IPS-NIHi7 (cell line): Measurements from ENCODE around the gene SPRED2.
"Not testable (repeated sequence)": the region's sequence is repeated elsewhere in the genome, so short reads cannot be mapped to it uniquely, and the experiment has no call there.

Source experiments
- DNase-seq: peaks from one replicate; pipeline ENCODE4 v3.0.0; 2012; ENCODE audit warnings: mixed read lengths; ENCODE audit errors: extremely low spot score

The SPRED2 gene

GRCh38 chr2:65343386-65343785 is 89.0 kb downstream of the SPRED2 start:
- no peak for DNase-seq

GRCh38 chr2:65340898-65341681 is 91.3 kb downstream of the SPRED2 start:
- DNase-seq, result no peak

- DNase-seq, result no peak
Observed at GRCh38 chr2:65339648-65340047, 92.8 kb downstream of the SPRED2 start.

DNA sequence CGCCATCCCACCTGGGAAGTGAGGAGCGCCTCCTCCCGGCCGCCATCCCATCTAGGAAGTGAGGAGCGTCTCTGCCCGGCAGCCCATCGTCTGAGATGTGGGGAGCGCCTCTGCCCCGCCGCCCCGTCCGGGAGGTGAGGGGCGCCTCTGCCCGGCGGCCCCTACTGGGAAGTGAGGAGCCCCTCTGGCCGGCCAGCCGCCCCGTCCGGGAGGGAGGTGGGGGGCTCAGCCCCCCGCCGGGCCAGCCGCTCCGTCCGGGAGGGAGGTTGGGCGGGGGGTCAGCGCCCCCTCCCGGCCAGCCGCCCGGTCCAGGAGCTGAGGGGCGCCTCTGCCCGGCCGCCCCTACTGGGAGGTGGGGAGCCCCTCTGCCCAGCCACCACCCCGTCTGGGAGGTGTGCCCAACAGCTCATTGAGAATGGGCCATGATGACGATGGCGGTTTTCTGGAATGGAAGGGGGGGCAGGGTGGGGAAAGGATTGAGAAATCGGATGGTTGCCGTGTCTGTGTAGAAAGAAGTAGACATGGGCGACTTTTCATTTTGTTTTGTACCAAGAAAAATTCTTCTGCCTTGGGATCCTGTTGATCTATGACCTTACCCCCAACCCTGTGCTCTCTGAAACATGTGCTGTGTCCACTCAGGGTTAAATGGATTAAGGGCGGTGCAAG is 93.4 kb downstream of the SPRED2 start:
- not testable (repeated sequence) for DNase-seq

GRCh38 chr2:65337915-65338314 is 94.5 kb downstream of the SPRED2 start:
- not testable (repeated sequence) for DNase-seq

GRCh38 chr2:65334714-65335113 is 97.7 kb downstream of the SPRED2 start:
- no peak for DNase-seq

- peak; percentile 44 for DNase-seq
Observed at GRCh38 chr2:65331336-65332025, 100.9 kb downstream of the SPRED2 start.

DNA sequence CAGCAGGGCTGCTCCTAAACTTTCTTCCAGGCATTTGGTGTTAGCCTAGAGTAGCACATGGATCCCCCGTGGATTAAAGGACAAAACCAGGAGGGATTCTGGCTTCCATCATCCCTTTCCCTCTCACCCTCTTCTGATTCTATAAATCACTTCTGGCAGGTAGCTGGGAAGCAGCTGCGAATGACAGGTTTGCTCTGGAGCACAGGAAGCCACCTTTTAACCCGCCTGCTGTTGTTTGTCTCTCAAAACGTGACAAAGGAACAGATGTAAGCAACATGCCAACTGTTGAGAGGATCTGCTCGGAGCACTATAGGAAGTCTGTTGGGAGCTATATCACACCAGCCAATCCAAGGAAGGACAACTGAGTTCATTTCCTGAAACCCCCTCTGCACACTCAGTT is 102.9 kb downstream of the SPRED2 start:
- no peak for DNase-seq

DNA sequence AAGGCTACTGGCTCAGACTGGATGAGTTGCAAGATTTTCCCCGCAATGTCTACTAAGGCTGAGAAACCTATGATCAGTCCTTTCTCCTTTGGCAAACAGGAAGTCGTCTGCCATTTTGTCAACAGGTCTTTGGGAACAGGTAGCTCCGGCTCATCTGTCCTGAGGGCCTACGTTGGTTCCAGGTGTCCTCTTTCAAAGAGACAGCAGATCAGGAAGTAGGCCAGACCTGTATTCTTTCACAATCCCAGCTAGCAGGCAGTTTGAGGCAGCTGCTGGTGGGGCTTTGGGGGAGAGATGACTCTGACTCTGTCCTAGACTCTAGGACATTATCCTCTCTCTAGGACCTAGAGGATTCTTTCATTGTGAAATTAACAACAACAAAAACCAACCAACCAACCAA is 106.1 kb downstream of the SPRED2 start:
- DNase-seq, result no peak

DNA sequence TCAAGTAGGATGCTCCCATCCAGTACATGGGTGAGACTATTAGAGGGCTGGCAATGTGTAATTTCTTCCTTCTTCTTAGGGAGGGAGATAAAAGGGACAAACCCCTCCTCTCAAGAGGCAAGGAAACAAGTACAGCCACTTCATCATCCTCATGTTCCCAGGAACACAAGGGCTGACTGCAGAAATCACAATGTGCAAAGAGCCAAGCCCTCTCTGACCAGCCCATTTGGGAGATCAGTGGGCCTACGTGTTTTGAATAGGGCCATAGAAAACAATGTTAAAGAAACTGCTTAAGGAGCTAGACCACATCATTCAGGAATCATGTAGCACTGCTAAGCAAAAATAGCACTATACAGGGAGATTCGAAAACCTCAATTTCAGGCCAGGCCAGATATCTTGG is 107.3 kb downstream of the SPRED2 start:
- DNase-seq, result no peak

DNA sequence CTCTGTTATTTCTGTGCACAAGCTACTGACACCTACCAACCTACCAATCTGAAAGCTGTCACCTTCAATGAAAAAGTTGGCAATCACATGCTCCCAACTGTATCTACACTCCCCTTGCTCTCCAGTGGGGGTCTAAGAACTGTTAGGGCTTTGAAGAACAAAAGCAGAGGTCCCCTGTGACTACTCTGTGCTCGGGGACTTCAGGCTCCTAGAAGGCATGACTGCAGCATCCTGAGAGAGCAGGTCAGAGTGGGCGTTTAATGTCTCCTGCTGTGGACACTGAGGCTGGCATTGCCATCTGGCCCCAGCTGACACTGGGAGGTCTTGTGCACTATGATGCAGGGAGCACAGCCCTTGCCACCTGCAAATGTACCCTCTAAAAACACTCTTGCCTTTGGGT is 111.5 kb downstream of the SPRED2 start:
- DNase-seq, result no peak

DNA sequence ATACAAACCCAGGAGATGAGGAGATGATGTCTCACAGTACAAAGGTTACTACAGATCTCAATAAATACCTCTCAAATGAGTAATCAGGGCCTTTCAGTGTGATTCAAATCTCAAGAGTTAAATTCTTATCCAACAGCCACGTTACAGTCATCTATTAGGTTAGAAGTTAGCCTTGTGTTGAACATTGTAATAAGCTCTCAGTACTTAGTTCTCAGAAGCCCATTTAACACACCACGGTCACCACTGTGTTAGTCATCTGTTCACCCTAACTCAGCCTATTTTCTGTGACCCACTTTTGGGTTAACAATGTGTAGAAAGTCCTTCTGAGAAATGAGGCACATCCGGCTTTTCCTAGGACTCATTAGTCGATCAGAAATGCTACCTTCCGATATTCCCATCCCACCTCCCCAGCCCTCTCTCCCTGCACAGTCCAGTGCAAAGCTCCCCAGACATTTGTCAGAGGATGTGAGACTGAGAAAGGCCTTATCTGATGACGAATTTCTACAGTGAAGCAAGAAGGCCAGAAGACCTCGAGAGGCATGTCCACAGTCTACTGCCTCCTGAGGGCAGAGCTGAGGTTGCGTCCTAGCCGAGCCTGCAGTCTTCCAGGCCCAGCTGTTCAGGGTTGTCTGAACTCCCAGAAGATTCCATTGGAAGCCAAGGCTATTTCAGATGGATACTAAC is 112.2 kb downstream of the SPRED2 start:
- DNase-seq, result peak; percentile 55

DNA sequence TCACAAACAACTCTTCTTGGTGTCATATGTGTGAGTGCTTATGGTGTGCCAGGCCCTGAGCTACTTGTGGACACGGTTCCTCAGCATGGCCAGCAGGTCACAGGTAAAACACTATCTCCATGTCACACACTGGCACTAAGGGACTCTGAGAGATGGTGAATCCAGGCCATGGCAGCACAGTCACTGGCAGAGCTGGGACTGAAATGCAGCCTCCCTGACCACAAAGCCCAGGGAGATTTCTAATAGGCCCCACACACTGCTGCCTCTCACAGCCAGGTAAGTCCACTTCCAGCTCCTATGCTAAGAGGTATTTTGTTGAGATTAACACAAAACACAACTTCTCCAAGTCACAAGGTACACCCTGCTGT is 112.7 kb downstream of the SPRED2 start:
- DNase-seq, result no peak

GRCh38 chr2:65319072-65319673 is 113.2 kb downstream of the SPRED2 start:
- no peak for DNase-seq

- no peak for DNase-seq
Observed at GRCh38 chr2:65317841-65318240, 114.6 kb downstream of the SPRED2 start.

GRCh38 chr2:65317351-65317750 is 115.0 kb downstream of the SPRED2 start:
- not testable (repeated sequence) for DNase-seq

- no peak for DNase-seq
Observed at GRCh38 chr2:65316072-65316471, 116.3 kb downstream of the SPRED2 start.

- DNase-seq, result no peak
Observed at GRCh38 chr2:65314801-65315441, 117.5 kb downstream of the SPRED2 start.

DNA sequence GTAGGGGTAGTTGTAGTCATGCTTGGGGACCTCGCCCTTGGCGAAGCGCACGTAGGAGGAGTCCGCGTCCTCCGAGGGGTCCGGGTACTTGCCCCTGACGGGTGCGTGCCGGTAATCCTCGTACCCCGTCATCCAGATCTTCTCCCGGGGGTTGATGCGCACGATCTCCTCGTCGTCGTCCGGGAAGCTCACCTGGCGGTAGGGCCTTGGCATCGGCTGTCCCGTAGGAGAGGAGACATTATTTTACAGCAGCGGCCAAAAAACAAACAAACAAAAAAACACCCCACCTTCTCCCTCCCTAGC is 118.5 kb downstream of the SPRED2 start:
- no peak for DNase-seq

DNA sequence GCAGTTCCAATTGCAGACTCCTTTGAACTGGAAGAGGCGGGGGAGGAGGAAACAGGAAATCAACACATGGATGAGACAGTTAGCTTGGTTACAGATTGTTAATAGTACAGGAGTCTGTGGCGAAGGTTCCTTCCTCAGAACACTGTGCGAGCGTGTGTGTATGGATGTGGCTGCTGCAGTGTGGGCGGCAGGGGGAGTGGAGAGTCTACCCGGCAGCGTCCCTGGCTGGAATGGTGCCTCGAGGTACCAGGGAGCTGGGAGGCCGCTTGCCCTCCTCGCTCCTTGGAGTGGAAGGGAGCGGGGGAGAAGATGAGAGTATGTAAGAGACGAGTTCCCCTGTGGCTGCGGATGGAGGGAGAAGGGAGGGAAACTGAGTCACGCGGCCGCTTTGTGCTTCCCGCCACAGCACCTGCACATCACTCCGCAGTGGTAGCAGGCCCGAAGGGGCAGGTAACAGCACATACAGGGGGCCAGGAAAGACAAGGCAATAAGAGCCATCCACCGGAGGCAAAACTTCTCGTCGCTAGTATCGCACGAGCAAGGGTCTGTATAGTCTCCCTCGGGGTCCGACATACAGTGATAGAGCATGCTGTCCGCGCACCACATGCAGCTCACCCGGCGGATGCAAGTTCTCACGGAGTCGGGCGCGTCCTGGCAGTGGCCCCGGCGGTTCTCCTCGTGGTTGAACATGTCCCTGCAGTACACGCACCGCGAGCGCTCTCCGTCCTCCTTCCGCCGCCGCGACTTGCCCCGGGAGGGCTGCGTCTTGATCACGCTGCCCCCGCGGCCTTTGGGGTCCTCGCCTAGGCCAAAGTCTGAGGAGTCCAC is 119.1 kb downstream of the SPRED2 start:
- DNase-seq, result no peak

GRCh38 chr2:65311596-65311995 is 120.8 kb downstream of the SPRED2 start:
- DNase-seq, result no peak
